Measurements from ENCODE around the gene KCNIP4.

DNA sequence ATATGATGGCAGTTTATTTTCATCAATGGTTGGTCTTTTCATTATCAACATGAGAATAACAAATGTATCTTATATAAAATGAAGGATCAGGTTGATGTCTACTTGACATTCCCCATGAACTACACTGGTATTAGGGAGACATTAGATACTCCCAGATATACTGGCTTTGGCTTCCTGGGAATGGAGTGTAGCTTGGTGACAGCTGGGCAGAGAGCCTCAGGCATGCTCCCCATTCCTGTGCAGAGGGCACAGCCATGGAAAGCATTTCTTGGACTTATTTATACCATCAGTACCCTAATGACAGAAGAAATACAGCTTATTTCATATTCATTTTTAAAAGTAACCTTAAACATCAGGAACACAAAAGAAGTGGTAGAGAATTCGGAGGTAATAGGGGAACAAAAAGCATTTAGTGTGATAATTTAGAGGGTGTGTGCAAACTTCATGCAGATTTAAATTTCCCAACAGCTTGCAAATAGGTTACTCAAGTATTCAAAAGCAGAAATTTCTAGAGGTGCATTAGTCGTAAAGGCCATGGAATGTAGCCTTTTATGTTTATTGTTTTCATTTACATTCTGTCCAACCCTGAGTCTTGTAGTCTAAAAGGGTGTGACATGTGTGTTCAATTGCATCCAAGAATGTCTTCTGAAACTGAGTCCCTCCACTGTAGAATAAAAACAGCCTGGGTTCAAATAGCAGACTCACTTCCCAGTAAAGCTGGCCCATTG is 573.8 kb downstream of the KCNIP4 start:
- TF ChIP-seq, protein P1, sequence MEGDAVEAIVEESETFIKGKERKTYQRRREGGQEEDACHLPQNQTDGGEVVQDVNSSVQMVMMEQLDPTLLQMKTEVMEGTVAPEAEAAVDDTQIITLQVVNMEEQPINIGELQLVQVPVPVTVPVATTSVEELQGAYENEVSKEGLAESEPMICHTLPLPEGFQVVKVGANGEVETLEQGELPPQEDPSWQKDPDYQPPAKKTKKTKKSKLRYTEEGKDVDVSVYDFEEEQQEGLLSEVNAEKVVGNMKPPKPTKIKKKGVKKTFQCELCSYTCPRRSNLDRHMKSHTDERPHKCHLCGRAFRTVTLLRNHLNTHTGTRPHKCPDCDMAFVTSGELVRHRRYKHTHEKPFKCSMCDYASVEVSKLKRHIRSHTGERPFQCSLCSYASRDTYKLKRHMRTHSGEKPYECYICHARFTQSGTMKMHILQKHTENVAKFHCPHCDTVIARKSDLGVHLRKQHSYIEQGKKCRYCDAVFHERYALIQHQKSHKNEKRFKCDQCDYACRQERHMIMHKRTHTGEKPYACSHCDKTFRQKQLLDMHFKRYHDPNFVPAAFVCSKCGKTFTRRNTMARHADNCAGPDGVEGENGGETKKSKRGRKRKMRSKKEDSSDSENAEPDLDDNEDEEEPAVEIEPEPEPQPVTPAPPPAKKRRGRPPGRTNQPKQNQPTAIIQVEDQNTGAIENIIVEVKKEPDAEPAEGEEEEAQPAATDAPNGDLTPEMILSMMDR (IDR thresholded peaks at IDR 0.05) = no peak
- TF ChIP-seq POLR2A (IDR thresholded peaks at IDR 0.05) = no peak
